Progenitor cell of endocrine pancreas (in vitro differentiated cells): ENCODE measurements around the gene MYLK. TPM values are rescaled to one million over a fixed set of nuclear protein-coding genes. Genes with fewer than 3 reads are reported as not detected.
A peak's percentile ranks its signal among the peaks of the same experiment; 100 is the strongest.

Source experiments
- DNase-seq: peaks from one replicate; pipeline ENCODE4 v3.0.0; 2021; ENCODE audit warnings: low spot score; ENCODE audit not compliant: unreplicated experiment
- H3K27ac Mint-ChIP-seq: 2 replicates; pipeline ENCODE4 v1.8.0; 2021; ENCODE audit warnings: mild to moderate bottlenecking, moderate library complexity, mixed read lengths
- H3K27me3 Mint-ChIP-seq: 2 replicates; pipeline ENCODE4 v1.8.0; 2021; ENCODE audit warnings: mixed read lengths
- H3K36me3 Mint-ChIP-seq: 2 replicates; pipeline ENCODE4 v1.8.0; 2022; ENCODE audit warnings: mixed read lengths; ENCODE audit not compliant: insufficient read depth
- H3K4me1 Mint-ChIP-seq: 2 replicates; pipeline ENCODE4 v1.8.0; 2021; ENCODE audit warnings: low read depth, mixed read lengths
- H3K4me3 Mint-ChIP-seq: 2 replicates; pipeline ENCODE4 v1.8.0; 2021; ENCODE audit warnings: low read depth, mild to moderate bottlenecking, moderate library complexity, mixed read lengths
- H3K9me3 Mint-ChIP-seq: 2 replicates; pipeline ENCODE4 v1.8.0; 2021; ENCODE audit warnings: low read depth, mixed read lengths
- total RNA-seq: library from RNA; stranded (reverse); gene quantifications from 2 replicates; pipeline ENCODE4 v1.2.1, GENCODE V29; 2021
- TF ChIP-seq, protein P1 (sequence below): fragments of 200-600 bp; sonication (generic); IDR thresholded peaks from one replicate; pipeline ENCODE4 v1.5.0; 2021; ENCODE audit warnings: antibody characterized with exemption, mild to moderate bottlenecking; ENCODE audit not compliant: unreplicated experiment

Gene MYLK
- total RNA-seq, 1 donor from 2014 or later = 1.1 TPM

DNA sequence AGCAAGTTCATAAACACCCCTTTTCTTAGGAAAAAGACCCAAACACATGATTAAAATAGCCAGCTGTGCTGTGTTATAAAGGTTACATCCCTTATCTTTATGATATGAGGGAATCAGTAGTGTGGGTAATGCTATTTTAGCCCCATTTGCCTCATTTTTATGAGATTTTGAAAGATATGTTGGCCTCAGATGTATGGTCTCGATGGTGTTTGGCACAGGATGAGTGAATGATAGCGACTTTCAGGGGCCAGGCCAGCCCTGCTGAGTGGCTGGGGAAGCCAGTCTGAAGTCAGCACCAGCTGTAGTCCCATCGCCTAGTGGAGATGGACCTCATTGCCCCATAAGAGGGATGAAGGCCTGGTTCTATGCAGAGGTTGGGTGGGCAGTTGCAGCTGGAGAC is 194.3 kb downstream of the MYLK start:
- Mint-ChIP-seq H3K9me3 (no peaks in the 10 kb centered on the region), H3K27me3 (peaks cover 25% of the 10 kb centered on the region), H3K4me3 (no peak overlapping the region), H3K4me1 (peaks cover 22% of the 10 kb centered on the region), H3K27ac (no peak overlapping the region), H3K36me3 (no peaks in the 10 kb centered on the region)
- TF ChIP-seq, protein P1, sequence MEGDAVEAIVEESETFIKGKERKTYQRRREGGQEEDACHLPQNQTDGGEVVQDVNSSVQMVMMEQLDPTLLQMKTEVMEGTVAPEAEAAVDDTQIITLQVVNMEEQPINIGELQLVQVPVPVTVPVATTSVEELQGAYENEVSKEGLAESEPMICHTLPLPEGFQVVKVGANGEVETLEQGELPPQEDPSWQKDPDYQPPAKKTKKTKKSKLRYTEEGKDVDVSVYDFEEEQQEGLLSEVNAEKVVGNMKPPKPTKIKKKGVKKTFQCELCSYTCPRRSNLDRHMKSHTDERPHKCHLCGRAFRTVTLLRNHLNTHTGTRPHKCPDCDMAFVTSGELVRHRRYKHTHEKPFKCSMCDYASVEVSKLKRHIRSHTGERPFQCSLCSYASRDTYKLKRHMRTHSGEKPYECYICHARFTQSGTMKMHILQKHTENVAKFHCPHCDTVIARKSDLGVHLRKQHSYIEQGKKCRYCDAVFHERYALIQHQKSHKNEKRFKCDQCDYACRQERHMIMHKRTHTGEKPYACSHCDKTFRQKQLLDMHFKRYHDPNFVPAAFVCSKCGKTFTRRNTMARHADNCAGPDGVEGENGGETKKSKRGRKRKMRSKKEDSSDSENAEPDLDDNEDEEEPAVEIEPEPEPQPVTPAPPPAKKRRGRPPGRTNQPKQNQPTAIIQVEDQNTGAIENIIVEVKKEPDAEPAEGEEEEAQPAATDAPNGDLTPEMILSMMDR = no peak
- no peak for DNase-seq

DNA sequence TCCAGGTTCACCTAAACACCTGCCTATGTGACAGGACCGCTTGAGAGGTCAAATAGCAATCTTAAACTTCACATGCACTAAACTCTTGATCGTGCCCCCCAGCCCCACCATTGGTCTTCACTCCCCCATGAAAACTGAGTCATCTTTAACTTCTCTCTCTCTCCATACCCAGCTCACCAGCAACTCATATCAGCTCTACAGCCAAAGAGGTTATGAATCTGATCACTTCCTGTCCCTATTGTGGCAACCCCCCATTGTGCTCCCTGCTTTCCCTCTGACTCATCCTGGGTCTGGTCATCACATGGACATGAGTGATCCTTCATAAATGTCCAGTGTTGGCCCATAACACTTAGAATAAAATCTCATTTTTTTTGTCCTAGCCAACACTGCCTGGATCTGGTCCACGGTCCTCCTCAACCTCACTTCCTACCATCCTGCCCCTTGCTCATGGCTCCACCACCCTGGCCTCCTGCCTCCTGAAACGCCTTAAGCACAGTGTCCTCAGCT is 195.8 kb downstream of the MYLK start:
- DNase-seq = no peak
- Mint-ChIP-seq H3K9me3 (no peaks in the 10 kb centered on the region), H3K4me1 (peaks cover 17% of the 10 kb centered on the region), H3K27ac (no peak overlapping the region), H3K36me3 (no peaks in the 10 kb centered on the region), H3K4me3 (no peak overlapping the region), H3K27me3 (peaks cover 25% of the 10 kb centered on the region)
- TF ChIP-seq, protein P1 = no peak

DNA sequence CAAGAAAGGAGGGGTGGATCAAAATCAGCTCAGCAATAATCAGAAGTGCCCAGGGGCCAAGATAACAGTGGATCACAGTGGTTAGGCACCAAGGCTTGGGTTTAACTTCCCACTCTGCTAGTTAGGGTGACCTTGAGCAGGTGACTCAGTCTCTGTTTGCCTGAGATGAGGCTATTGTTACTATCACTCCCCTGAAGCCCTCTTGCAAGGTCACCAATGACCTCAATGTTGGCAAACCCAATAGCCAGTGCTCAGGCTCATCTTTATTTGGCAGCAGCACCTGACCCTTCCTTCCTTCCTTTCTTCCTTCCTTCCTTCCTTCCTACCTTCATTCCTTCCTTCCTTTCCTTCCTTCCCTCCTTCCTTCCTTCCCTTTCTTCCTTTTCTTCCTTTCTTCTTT is 196.8 kb downstream of the MYLK start:
- TF ChIP-seq, protein P1 = no peak
- H3K4me3 Mint-ChIP-seq = no peak overlapping the region
- no peaks in the 10 kb centered on the region for H3K9me3 Mint-ChIP-seq
- no peaks in the 10 kb centered on the region for H3K36me3 Mint-ChIP-seq
- H3K27ac Mint-ChIP-seq = no peak overlapping the region
- DNase-seq = no peak
- H3K4me1 Mint-ChIP-seq = peaks cover 17% of the 10 kb centered on the region
- H3K27me3 Mint-ChIP-seq = peaks cover 16% of the 10 kb centered on the region

DNA sequence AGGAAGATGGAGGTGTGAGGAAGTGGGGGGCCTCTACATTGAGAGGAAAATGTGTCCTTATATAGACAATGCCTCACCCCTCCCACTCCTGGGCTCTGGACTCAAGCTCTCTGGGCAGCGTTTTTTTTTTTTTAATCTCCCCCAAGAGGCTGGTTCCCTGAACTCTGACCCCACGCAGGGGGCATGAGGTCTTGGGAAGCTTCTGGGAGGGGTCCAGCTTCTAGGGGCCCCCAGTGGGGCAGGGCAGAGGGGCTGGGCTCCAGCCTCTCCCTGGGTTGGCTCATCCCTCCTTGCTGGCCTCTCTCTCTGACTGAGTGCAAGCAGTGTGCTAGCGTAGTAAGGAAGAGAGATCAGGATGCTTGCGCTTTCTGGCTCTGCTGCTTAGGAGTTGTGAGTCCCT is 197.9 kb downstream of the MYLK start:
- Mint-ChIP-seq H3K4me1 (peaks cover 13% of the 10 kb centered on the region), H3K4me3 (no peak overlapping the region), H3K9me3 (no peaks in the 10 kb centered on the region), H3K36me3 (no peaks in the 10 kb centered on the region), H3K27ac (no peak overlapping the region), H3K27me3 (peaks cover 14% of the 10 kb centered on the region)
- TF ChIP-seq, protein P1 = no peak
- no peak for DNase-seq

DNA sequence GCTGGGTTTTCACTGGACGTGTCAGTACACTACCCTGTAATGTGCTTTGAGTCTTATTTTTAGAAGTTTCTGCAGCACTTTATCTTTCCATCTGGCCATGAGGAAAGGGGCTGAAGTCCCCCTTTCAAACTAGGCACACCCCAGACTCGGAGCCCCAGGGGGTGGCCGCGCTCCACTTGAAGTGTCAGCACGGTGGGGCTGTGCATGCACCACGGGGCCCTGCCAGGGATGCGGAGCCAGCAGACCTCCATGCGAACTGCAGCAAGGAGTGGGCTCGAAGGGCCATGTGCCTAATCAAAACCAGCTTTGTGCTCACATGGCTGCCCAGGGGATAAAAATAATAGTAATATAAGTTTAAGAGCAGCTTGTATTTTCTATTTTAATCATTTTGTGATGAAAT is 198.4 kb downstream of the MYLK start:
- Mint-ChIP-seq H3K36me3 (no peaks in the 10 kb centered on the region), H3K27me3 (peaks cover 13% of the 10 kb centered on the region), H3K27ac (peak overlapping the region; percentile 81), H3K4me1 (peaks cover 8% of the 10 kb centered on the region), H3K4me3 (no peak overlapping the region), H3K9me3 (no peaks in the 10 kb centered on the region)
- TF ChIP-seq, protein P1 = no peak
- DNase-seq = no peak
